ENCODE results near the gene GNAS.
"Not testable (repeated sequence)": the region's sequence is repeated elsewhere in the genome, so short reads cannot be mapped to it uniquely, and the experiment has no call there.

The GNAS gene

DNA sequence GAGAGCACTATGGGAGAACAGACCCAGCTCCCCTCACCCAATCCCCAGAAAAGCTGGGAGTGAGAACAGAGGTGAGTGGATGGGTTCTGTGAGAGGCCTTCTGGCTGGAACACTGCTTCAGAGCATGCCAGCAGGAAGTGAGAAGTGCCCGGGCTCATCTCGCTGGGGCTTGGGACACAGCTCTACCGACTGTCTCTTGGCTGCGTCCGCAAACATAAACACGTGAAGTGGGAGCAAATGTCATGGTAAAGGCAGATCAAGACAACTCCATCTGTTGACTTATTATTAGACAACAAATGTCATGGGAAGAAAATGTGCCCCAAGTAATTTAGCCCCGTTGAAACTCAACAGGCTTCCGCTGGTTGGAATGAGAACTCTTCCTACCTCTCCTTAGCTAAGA, 27.7 kb upstream of the GNAS start:
- no peak overlapping the region for H2AFZ ChIP-seq (ENCODE audit: low read depth, low read length)
- H3K79me2 ChIP-seq (ENCODE audit: low read length) = peaks cover 6% of the 10 kb centered on the region; the same call in 1 of the 2 replicates
- H3K9ac ChIP-seq (ENCODE audit: low read length) = no peak overlapping the region
- H3K4me1 ChIP-seq (ENCODE audit: low read length) = no peaks in the 10 kb centered on the region
- no peaks in the 10 kb centered on the region for H4K20me1 ChIP-seq (ENCODE audit: insufficient read depth, low read length)
- H3K27ac ChIP-seq (ENCODE audit: low read length) = no peak overlapping the region
- H3K4me2 ChIP-seq (ENCODE audit: low read length) = no peak overlapping the region
- H3K9me3 ChIP-seq (ENCODE audit: insufficient read depth, low read length) = no peaks in the 10 kb centered on the region
- H3K4me3 ChIP-seq (ENCODE audit: low read length) = no peak overlapping the region
- H3K36me3 ChIP-seq (replicated peaks; ENCODE audit: low read depth, low read length) = peaks cover 5% of the 10 kb centered on the region
- TF ChIP-seq, protein P1, sequence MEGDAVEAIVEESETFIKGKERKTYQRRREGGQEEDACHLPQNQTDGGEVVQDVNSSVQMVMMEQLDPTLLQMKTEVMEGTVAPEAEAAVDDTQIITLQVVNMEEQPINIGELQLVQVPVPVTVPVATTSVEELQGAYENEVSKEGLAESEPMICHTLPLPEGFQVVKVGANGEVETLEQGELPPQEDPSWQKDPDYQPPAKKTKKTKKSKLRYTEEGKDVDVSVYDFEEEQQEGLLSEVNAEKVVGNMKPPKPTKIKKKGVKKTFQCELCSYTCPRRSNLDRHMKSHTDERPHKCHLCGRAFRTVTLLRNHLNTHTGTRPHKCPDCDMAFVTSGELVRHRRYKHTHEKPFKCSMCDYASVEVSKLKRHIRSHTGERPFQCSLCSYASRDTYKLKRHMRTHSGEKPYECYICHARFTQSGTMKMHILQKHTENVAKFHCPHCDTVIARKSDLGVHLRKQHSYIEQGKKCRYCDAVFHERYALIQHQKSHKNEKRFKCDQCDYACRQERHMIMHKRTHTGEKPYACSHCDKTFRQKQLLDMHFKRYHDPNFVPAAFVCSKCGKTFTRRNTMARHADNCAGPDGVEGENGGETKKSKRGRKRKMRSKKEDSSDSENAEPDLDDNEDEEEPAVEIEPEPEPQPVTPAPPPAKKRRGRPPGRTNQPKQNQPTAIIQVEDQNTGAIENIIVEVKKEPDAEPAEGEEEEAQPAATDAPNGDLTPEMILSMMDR (IDR thresholded peaks at IDR 0.05; ENCODE audit: low read depth, low read length) = no peak
- no peak for TF ChIP-seq EZH2phosphoT487 (IDR thresholded peaks at IDR 0.05; ENCODE audit: low read depth)
- no peaks in the 10 kb centered on the region for H3K27me3 ChIP-seq (ENCODE audit: low read depth, low read length)

DNA sequence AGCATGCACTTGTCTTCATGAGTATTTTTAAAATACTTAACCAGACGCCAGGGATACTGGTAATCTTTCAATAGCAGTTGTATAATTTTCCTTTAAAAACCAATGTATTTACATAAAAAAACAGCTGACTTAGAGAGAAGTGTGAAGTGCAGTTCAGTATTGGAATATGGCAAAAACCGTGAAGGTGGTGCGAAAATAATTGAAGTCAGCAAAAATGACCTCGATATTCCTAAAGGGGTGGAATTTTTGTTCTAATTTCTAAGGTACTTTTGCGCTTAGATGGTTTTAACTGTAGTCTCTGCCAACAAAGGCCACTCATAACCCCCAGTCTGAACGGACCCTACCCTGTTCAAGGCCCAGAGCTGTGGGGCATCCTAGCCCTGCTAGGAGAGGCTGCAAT, 27.1 kb upstream of the GNAS start:
- H3K27ac ChIP-seq (ENCODE audit: low read length) = no peak overlapping the region
- H3K79me2 ChIP-seq (ENCODE audit: low read length) = peaks cover 11% of the 10 kb centered on the region
- no peaks in the 10 kb centered on the region for H3K4me1 ChIP-seq (ENCODE audit: low read length)
- H4K20me1 ChIP-seq (ENCODE audit: insufficient read depth, low read length) = no peaks in the 10 kb centered on the region
- H3K36me3 ChIP-seq (replicated peaks; ENCODE audit: low read depth, low read length) = peaks cover 5% of the 10 kb centered on the region
- TF ChIP-seq, protein P1 (IDR thresholded peaks at IDR 0.05; ENCODE audit: low read depth, low read length) = no peak
- H3K9me3 ChIP-seq (ENCODE audit: insufficient read depth, low read length) = no peaks in the 10 kb centered on the region
- no peak overlapping the region for H2AFZ ChIP-seq (ENCODE audit: low read depth, low read length)
- H3K4me2 ChIP-seq (ENCODE audit: low read length) = no peak overlapping the region
- H3K9ac ChIP-seq (ENCODE audit: low read length) = no peak overlapping the region
- H3K4me3 ChIP-seq (ENCODE audit: low read length) = no peak overlapping the region
- H3K27me3 ChIP-seq (ENCODE audit: low read depth, low read length) = no peaks in the 10 kb centered on the region

DNA sequence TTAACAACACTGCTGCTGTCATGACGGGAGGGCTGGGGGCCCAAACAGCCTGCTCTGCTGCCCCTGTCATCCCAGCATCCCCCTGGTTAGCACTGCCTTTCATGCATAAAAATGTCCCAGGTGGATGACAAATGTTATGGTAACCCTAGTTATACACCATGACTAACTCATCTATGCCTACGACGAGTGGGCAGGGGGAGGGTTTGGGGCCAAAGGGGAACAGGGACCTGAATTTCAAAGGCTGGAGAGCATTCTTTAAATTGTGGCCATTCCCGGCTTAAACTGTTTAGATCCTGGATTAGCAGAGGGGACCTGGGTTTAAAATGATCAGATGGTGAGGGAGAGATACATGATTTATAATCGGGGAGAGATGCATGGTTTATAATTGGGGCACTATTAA, 26.2 kb upstream of the GNAS start:
- H3K27ac ChIP-seq (ENCODE audit: low read length) = no peak overlapping the region
- H3K4me3 ChIP-seq (ENCODE audit: low read length) = no peak overlapping the region
- no peaks in the 10 kb centered on the region for H4K20me1 ChIP-seq (ENCODE audit: insufficient read depth, low read length)
- H3K9ac ChIP-seq (ENCODE audit: low read length) = no peak overlapping the region
- TF ChIP-seq, protein P1 (IDR thresholded peaks at IDR 0.05; ENCODE audit: low read depth, low read length) = no peak
- no peak for TF ChIP-seq EZH2phosphoT487 (IDR thresholded peaks at IDR 0.05; ENCODE audit: low read depth)
- no peaks in the 10 kb centered on the region for H3K9me3 ChIP-seq (ENCODE audit: insufficient read depth, low read length)
- H3K79me2 ChIP-seq (ENCODE audit: low read length) = peaks cover 19% of the 10 kb centered on the region
- H2AFZ ChIP-seq (ENCODE audit: low read depth, low read length) = no peak overlapping the region
- no peaks in the 10 kb centered on the region for H3K4me1 ChIP-seq (ENCODE audit: low read length)
- no peaks in the 10 kb centered on the region for H3K27me3 ChIP-seq (ENCODE audit: low read depth, low read length)
- H3K36me3 ChIP-seq (replicated peaks; ENCODE audit: low read depth, low read length) = peaks cover 3% of the 10 kb centered on the region
- H3K4me2 ChIP-seq (ENCODE audit: low read length) = no peak overlapping the region

DNA sequence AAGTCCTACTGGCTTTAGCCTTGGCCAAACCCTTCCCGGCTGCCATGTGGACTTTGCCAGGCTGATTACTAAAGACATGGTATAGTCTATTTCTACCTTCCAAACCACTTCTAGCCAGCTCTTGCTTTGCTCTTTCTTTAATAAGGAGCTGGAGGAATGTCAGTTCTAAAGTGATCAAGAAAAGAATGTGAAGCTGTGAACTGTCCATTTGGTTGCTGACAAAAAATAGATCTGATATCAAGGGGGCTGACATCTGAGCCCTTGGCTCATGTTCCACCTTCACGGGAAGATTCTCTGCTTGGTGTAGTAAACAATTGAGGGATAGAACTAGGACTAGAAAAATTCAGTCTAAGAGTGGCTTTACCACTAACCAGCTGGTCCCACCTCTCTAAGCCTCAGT, 24.4 kb upstream of the GNAS start:
- no peaks in the 10 kb centered on the region for H3K4me1 ChIP-seq (ENCODE audit: low read length)
- TF ChIP-seq, protein P1 (IDR thresholded peaks at IDR 0.05; ENCODE audit: low read depth, low read length) = no peak
- TF ChIP-seq EZH2phosphoT487 (IDR thresholded peaks at IDR 0.05; ENCODE audit: low read depth) = no peak
- no peak overlapping the region for H3K9ac ChIP-seq (ENCODE audit: low read length)
- peaks cover 23% of the 10 kb centered on the region for H3K79me2 ChIP-seq (ENCODE audit: low read length)
- no peaks in the 10 kb centered on the region; the same call in 1 of the 2 replicates for H3K27me3 ChIP-seq (ENCODE audit: low read depth, low read length)
- no peaks in the 10 kb centered on the region for H3K36me3 ChIP-seq (replicated peaks; ENCODE audit: low read depth, low read length)
- no peak overlapping the region for H2AFZ ChIP-seq (ENCODE audit: low read depth, low read length)
- H4K20me1 ChIP-seq (ENCODE audit: insufficient read depth, low read length) = no peaks in the 10 kb centered on the region
- no peak overlapping the region for H3K4me3 ChIP-seq (ENCODE audit: low read length)
- H3K4me2 ChIP-seq (ENCODE audit: low read length) = no peak overlapping the region
- H3K27ac ChIP-seq (ENCODE audit: low read length) = no peak overlapping the region
- no peaks in the 10 kb centered on the region for H3K9me3 ChIP-seq (ENCODE audit: insufficient read depth, low read length)

DNA sequence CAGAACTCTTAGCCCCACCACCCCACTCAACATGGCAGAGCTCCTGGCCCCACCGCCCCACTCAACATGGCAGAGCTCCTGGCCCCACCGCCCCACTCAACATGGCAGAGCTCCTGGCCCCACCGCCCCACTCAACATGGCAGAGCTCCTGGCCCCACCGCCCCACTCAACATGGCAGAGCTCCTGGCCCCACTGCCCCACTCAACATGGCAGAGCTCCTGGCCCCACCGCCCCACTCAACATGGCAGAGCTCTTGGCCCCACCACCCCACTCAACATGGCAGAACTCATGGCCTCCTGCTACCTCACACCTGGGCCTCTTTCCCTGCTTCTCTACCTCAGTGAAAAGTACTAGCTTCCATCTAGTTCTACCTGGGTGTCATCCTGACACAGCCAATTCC, 23.7 kb upstream of the GNAS start:
- peaks cover 23% of the 10 kb centered on the region for H3K79me2 ChIP-seq (ENCODE audit: low read length)
- H3K4me1 ChIP-seq (ENCODE audit: low read length); H2AFZ ChIP-seq (ENCODE audit: low read depth, low read length); H3K9me3 ChIP-seq (ENCODE audit: insufficient read depth, low read length); H3K4me2 ChIP-seq (ENCODE audit: low read length); H3K27me3 ChIP-seq (ENCODE audit: low read depth, low read length); H3K9ac ChIP-seq (ENCODE audit: low read length); H3K27ac ChIP-seq (ENCODE audit: low read length); H3K4me3 ChIP-seq (ENCODE audit: low read length); H4K20me1 ChIP-seq (ENCODE audit: insufficient read depth, low read length); H3K36me3 ChIP-seq (replicated peaks; ENCODE audit: low read depth, low read length): not testable (repeated sequence)
